IMR-90 (cell line): Measurements from ENCODE around the gene MSI2. TPM values are rescaled to one million over a fixed set of nuclear protein-coding genes. Genes with fewer than 3 reads are reported as not detected.

Experiments
- ATAC-seq: fragments of 200-7000 bp; cut with Tn5 transposase; 2 replicates; pipeline ENCODE4 v1.9.1; 2020; ENCODE audit warnings: low read depth, mild to moderate bottlenecking, moderate library complexity
- BruUV-seq: library from RNA; stranded (reverse); fragments of 400-500 nt; replicated peaks from 2 replicates; lab custom pipeline; 2021; lab: Mats Ljungman, UMichigan
- CTCF ChIA-PET: fragments of 300-600 bp; formaldehyde crosslinking; extraction: SDS; loops from one replicate; lab custom pipeline; 2021; ENCODE audit warnings: antibody characterized with exemption; lab: Yijun Ruan, JAX
- POLR2A ChIA-PET: fragments of 300-600 bp; sonication (Branson Sonifier 250); formaldehyde crosslinking; loops from one replicate; lab custom pipeline; 2022; ENCODE audit warnings: antibody characterized with exemption; ENCODE audit not compliant: unreplicated experiment; lab: Charles Lee
- DNase-seq: peaks from one replicate; pipeline ENCODE4 v3.0.0; 2013
- H2AFZ ChIP-seq: replicated peaks from 2 replicates; pipeline ENCODE3; 2013; ENCODE audit warnings: low read length, mild to moderate bottlenecking; ENCODE audit not compliant: poor library complexity
- H2AK5ac ChIP-seq: 2 replicates; pipeline ENCODE4 v1.6.1; 2013; ENCODE audit warnings: low read depth, low read length, inconsistent platforms
- H2AK9ac ChIP-seq: replicated peaks from 2 replicates; pipeline ENCODE3; 2013; ENCODE audit warnings: mild to moderate bottlenecking, low read depth, low read length, moderate library complexity; ENCODE audit not compliant: poor library complexity
- H2BK120ac ChIP-seq: 2 replicates; pipeline ENCODE4 v1.6.1; 2013; ENCODE audit warnings: low read depth, low read length, inconsistent platforms
- H2BK15ac ChIP-seq: 3 replicates; pipeline ENCODE4 v1.6.1; 2013; ENCODE audit warnings: low read depth, low read length, inconsistent platforms
- H2BK20ac ChIP-seq: 2 replicates; pipeline ENCODE4 v1.6.1; 2013; ENCODE audit warnings: low read depth, mild to moderate bottlenecking, inconsistent platforms, low read length, moderate library complexity
- H2BK5ac ChIP-seq: 2 replicates; pipeline ENCODE4 v1.6.1; 2013; ENCODE audit warnings: mild to moderate bottlenecking, low read depth, low read length, inconsistent platforms; ENCODE audit not compliant: poor library complexity, severe bottlenecking
- H3K14ac ChIP-seq: replicated peaks from 2 replicates; pipeline ENCODE4 v1.6.1; 2013; ENCODE audit warnings: low read depth, low read length, inconsistent platforms
- H3K18ac ChIP-seq: 2 replicates; pipeline ENCODE4 v1.6.1; 2013; ENCODE audit warnings: low read depth, low read length, control low read depth
- H3K23ac ChIP-seq: 2 replicates; pipeline ENCODE4 v1.6.1; 2013; ENCODE audit warnings: low read depth, low read length, inconsistent platforms
- H3K27ac ChIP-seq: 2 replicates; pipeline ENCODE4 v1.5.1; 2013; ENCODE audit warnings: mild to moderate bottlenecking, control low read depth, low read length; ENCODE audit not compliant: insufficient read depth
- H3K27me3 ChIP-seq: 2 replicates; pipeline ENCODE4 v1.6.1; 2013; ENCODE audit warnings: low read length; ENCODE audit not compliant: control insufficient read depth, insufficient read depth
- H3K36me3 ChIP-seq: 2 replicates; pipeline ENCODE4 v1.6.1; 2013; ENCODE audit warnings: low read length, mixed read lengths; ENCODE audit not compliant: control insufficient read depth, insufficient read depth
- H3K4ac ChIP-seq: 2 replicates; pipeline ENCODE4 v1.6.1; 2013; ENCODE audit warnings: low read depth, low read length, inconsistent platforms
- H3K4me1 ChIP-seq: 2 replicates; pipeline ENCODE4 v1.6.1; 2013; ENCODE audit warnings: low read length, mixed read lengths; ENCODE audit not compliant: control insufficient read depth, insufficient read depth
- H3K4me2 ChIP-seq: 2 replicates; pipeline ENCODE4 v1.6.1; 2013; ENCODE audit warnings: low read depth, mild to moderate bottlenecking, control low read depth, low read length, moderate library complexity
- H3K4me3 ChIP-seq: 2 replicates; pipeline ENCODE4 v1.5.1; 2013; ENCODE audit warnings: low read depth, mild to moderate bottlenecking, control low read depth, low read length, moderate library complexity; ENCODE audit not compliant: insufficient read depth
- H3K56ac ChIP-seq: 2 replicates; pipeline ENCODE4 v1.6.1; 2013; ENCODE audit warnings: low read length, inconsistent platforms; ENCODE audit not compliant: insufficient read depth; ENCODE audit errors: extremely low read depth
- H3K79me1 ChIP-seq, 2 experiments: 2 replicates each; pipeline ENCODE4 v1.6.1; 2013; ENCODE audit warnings: low read length in 2 of 2, inconsistent platforms in 1 of 2, low read depth in 1 of 2
- H3K9ac ChIP-seq: 2 replicates; pipeline ENCODE4 v1.6.1; 2013; ENCODE audit warnings: low read depth, low read length, control low read depth
- H3K9me1 ChIP-seq: 2 replicates; pipeline ENCODE4 v1.6.1; 2013; ENCODE audit warnings: low read length, inconsistent platforms; ENCODE audit not compliant: insufficient read depth
- H3K9me3 ChIP-seq: 2 replicates; pipeline ENCODE4 v1.6.1; 2013; ENCODE audit warnings: low read length; ENCODE audit not compliant: control insufficient read depth, insufficient read depth
- H4K20me1 ChIP-seq: 2 replicates; pipeline ENCODE4 v1.6.1; 2013; ENCODE audit warnings: low read length, inconsistent platforms; ENCODE audit not compliant: insufficient read depth
- H4K5ac ChIP-seq: 2 replicates; pipeline ENCODE4 v1.6.1; 2013; ENCODE audit warnings: mild to moderate bottlenecking, low read depth, low read length, control low read depth
- H4K8ac ChIP-seq, 2 experiments: 2 replicates each; pipeline ENCODE4 v1.6.1; 2013; ENCODE audit warnings: low read depth in 2 of 2, low read length in 2 of 2, control low read depth in 1 of 2, inconsistent platforms in 1 of 2
- H4K91ac ChIP-seq: 2 replicates; pipeline ENCODE4 v1.6.1; 2013; ENCODE audit warnings: low read depth, low read length, inconsistent platforms; ENCODE audit not compliant: insufficient read depth
- CTCF ChIP-seq: conservative IDR thresholded peaks from 2 replicates; pipeline ENCODE4 v1.5.1; 2012; ENCODE audit warnings: mild to moderate bottlenecking, low read depth, low read length, improper control_type of control experiment
- FOS ChIP-seq: fragments of 150-350 bp; IDR thresholded peaks from 2 replicates; pipeline ENCODE4 v1.6.1; 2016; ENCODE audit warnings: low read depth, low read length
- NFE2L2 ChIP-seq: fragments of 150-350 bp; IDR thresholded peaks from 2 replicates; pipeline ENCODE4 v1.6.1; 2016; ENCODE audit warnings: low read depth, mild to moderate bottlenecking, low read length
- POLR2A ChIP-seq: IDR thresholded peaks from 2 replicates; pipeline ENCODE4 v1.6.1; 2012; ENCODE audit warnings: mild to moderate bottlenecking, low read depth, low read length
- WGBS, 2 experiments: methylation state at CpG; one replicate each; pipeline versions ENCODE4 v1.1.5 to v1.1.7; 2013; ENCODE audit warnings: missing lambda C conversion rate in 2 of 2; ENCODE audit not compliant: insufficient read length in 1 of 2; ENCODE audit errors: extremely low coverage in 2 of 2; 5-methylcytosine and 5-hydroxymethylcytosine counted together
- dilution Hi-C: fragments of 300-500 bp; cut with HindIII; formaldehyde crosslinking; loops from one replicate; pipeline ENCODE4 v1.14.3; 2018; ENCODE audit warnings: low sequenced_read_pairs; ENCODE audit not compliant: unreplicated experiment
- in situ Hi-C: fragments of 300-500 bp; cut with MboI; formaldehyde crosslinking; loops from 3 replicates; pipeline ENCODE4 v1.14.3; 2019; ENCODE audit warnings: low sequenced_read_pairs, inconsistent platforms, mixed read lengths
- intact Hi-C: fragments of 100-400 bp; cut with micrococcal nuclease; formaldehyde crosslinking; loops from 2 replicates; pipeline ENCODE4 v1.10.0; 2022
- polyA plus RNA-seq, 3 experiments: library from polyadenylated mRNA; depleted of rRNA; stranded (reverse); fragments of >200 nt; gene quantifications; 2 replicates each; pipeline ENCODE4 v1.2.3, GENCODE V29; 2012; ENCODE audit warnings: low replicate concordance in 1 of 3
- total RNA-seq: library from RNA; depleted of rRNA; stranded (reverse); fragments of >200 nt; gene quantifications from 2 replicates; pipeline ENCODE4 v1.2.3, GENCODE V29; 2012

The MSI2 gene
- total and polyA plus RNA-seq, 2 of the 4 experiments (the other 2 are of a cell fraction) = 13.0 to 16.0 TPM

GRCh38 chr17:57296231-57296630, 39.9 kb downstream of the MSI2 start:
- peaks cover 5% of the 10 kb centered on the region for H3K36me3 ChIP-seq
- H4K20me1 ChIP-seq = no peaks in the 10 kb centered on the region
- peak overlapping the region; percentile 34; the same call in 1 of the 3 replicates for H2BK15ac ChIP-seq
- dilution Hi-C loops = no loop called here
- no peak overlapping the region for H4K91ac ChIP-seq
- H2BK5ac ChIP-seq = peak overlapping the region; percentile 24
- H3K9me3 ChIP-seq = peaks cover 4% of the 10 kb centered on the region
- H2AK5ac ChIP-seq = 0 out of 2 replicates have a peak overlapping the region, but pooled peaks have one; percentile 49
- ATAC-seq (no peak), DNase-seq (no peak)
- H3K27ac ChIP-seq = peak overlapping the region; percentile 62
- H3K27me3 ChIP-seq = no peaks in the 10 kb centered on the region
- H2AFZ ChIP-seq = no peak overlapping the region
- H3K79me1 ChIP-seq = peaks cover 13 to 19% of the 10 kb centered on the region in 2 experiments; a peak in 3 of 4 replicates
- no peak overlapping the region for H3K9ac ChIP-seq
- TF ChIP-seq FOS (no peak), CTCF (no peak), NFE2L2 (no peak), POLR2A (no peak)
- peak overlapping the region; percentile 19; the same call in 1 of the 2 replicates for H3K4ac ChIP-seq
- in situ Hi-C loops = no loop called here
- no peak overlapping the region for H3K4me3 ChIP-seq
- H4K8ac ChIP-seq = no peak overlapping the region
- H3K9me1 ChIP-seq = peaks cover 14% of the 10 kb centered on the region; the same call in 1 of the 2 replicates
- peak overlapping the region; percentile 13 for H2BK20ac ChIP-seq
- H3K14ac ChIP-seq = peak overlapping the region; percentile 33; the same call in 1 of the 2 replicates
- ChIA-PET POLR2A (interaction anchor here (0.6 kb wide), 1 partner anchor 726 kb away, joined by 3 read pairs; no protein-coding TSS in a partner anchor), CTCF (interaction anchor here (0.7 kb wide), 1 partner anchor 176 kb away, joined by 4 read pairs; no protein-coding TSS in a partner anchor)
- no peak overlapping the region for H3K4me2 ChIP-seq
- BruUV-seq = no TSS peak
- H3K23ac ChIP-seq = peak overlapping the region; percentile 76
- WGBS, 2 experiments = no CpG with 5 or more reads among the region's 4 CpGs
- H2AK9ac ChIP-seq = no peak overlapping the region
- H2BK120ac ChIP-seq = peak overlapping the region; percentile 79; the same call in 1 of the 2 replicates
- intact Hi-C loops = no loop called here
- peaks cover 17% of the 10 kb centered on the region for H3K4me1 ChIP-seq
- H3K18ac ChIP-seq = peak overlapping the region; percentile 72; the same call in 1 of the 2 replicates
- peak overlapping the region; percentile 9; the same call in 1 of the 2 replicates for H3K56ac ChIP-seq
- peak overlapping the region; percentile 85; the same call in 1 of the 2 replicates for H4K5ac ChIP-seq
